Smooth muscle cell (in vitro differentiated cells): ENCODE data around the gene SLC22A23. TPM values are rescaled to one million over a fixed set of nuclear protein-coding genes. Genes with fewer than 3 reads are reported as not detected.
A peak's percentile ranks its signal among the peaks of the same experiment; 100 is the strongest.

Source experiments
- DNase-seq: peaks from one replicate; lab custom pipeline; 2025; ENCODE audit not compliant: unreplicated experiment; lab: John Stamatoyannopoulos, UW
- H2AFZ ChIP-seq: fragments of 200-600 bp; sonication (generic); 2 replicates; pipeline ENCODE4 v1.6.0; 2016; ENCODE audit warnings: antibody characterized with exemption, low read depth, mild to moderate bottlenecking
- H3F3A ChIP-seq: fragments of 200-600 bp; sonication (generic); 2 replicates; pipeline ENCODE4 v1.6.0; 2017; ENCODE audit warnings: antibody characterized with exemption, low read depth
- H3K27ac ChIP-seq: fragments of 200-600 bp; sonication (generic); 2 replicates; pipeline ENCODE4 v1.5.1; 2016; ENCODE audit warnings: low read depth, mild to moderate bottlenecking
- H3K27me3 ChIP-seq: fragments of 200-600 bp; sonication (generic); 2 replicates; pipeline ENCODE4 v1.6.1; 2016; ENCODE audit warnings: low read depth, mild to moderate bottlenecking
- H3K36me3 ChIP-seq: fragments of 200-600 bp; sonication (generic); 2 replicates; pipeline ENCODE4 v1.5.1; 2016; ENCODE audit warnings: low read depth
- H3K4me1 ChIP-seq: fragments of 200-600 bp; sonication (generic); 2 replicates; pipeline ENCODE4 v1.5.1; 2016; ENCODE audit warnings: low read depth
- H3K4me2 ChIP-seq: fragments of 200-600 bp; sonication (generic); 2 replicates; pipeline ENCODE4 v1.6.0; 2016; ENCODE audit warnings: mild to moderate bottlenecking
- H3K4me3 ChIP-seq: fragments of 200-600 bp; sonication (generic); 2 replicates; pipeline ENCODE4 v1.5.1; 2016; ENCODE audit warnings: mild to moderate bottlenecking
- H3K79me2 ChIP-seq: fragments of 200-600 bp; sonication (generic); 2 replicates; pipeline ENCODE4 v1.6.0; 2016; ENCODE audit warnings: low read depth, mild to moderate bottlenecking
- H3K9ac ChIP-seq: fragments of 200-600 bp; sonication (generic); 2 replicates; pipeline ENCODE4 v1.6.0; 2016; ENCODE audit warnings: low read depth
- H3K9me3 ChIP-seq: fragments of 200-600 bp; sonication (generic); replicated peaks from 2 replicates; pipeline ENCODE4 v1.5.1; 2016; ENCODE audit warnings: low read depth
- H4K20me1 ChIP-seq: fragments of 200-600 bp; sonication (generic); 2 replicates; pipeline ENCODE4 v1.6.0; 2016; ENCODE audit warnings: low read depth
- WGBS: methylation state at CpG from one replicate; pipeline ENCODE4 v1.1.7; 2016; ENCODE audit warnings: low lambda C conversion rate; 5-methylcytosine and 5-hydroxymethylcytosine counted together
- polyA plus RNA-seq: library from polyadenylated mRNA; unstranded; fragments of >200 nt; fragmentation: Nextera tagmentation; extraction: Ambion mirVana; gene quantifications from 2 replicates; pipeline ENCODE4 v1.2.1, GENCODE V29; 2016
- total RNA-seq: library from RNA; depleted of rRNA; stranded (reverse); fragments of >200 nt; gene quantifications from 2 replicates; pipeline ENCODE4 v1.2.3, GENCODE V29; 2014
- TF ChIP-seq, protein P1 (sequence below): fragments of 200-600 bp; sonication (generic); IDR thresholded peaks from 2 replicates; pipeline ENCODE4 v1.5.1; 2017; ENCODE audit warnings: borderline replicate concordance, mild to moderate bottlenecking, antibody characterized with exemption; ENCODE audit not compliant: insufficient read depth, poor library complexity, severe bottlenecking

SLC22A23 gene
- total and polyA plus RNA-seq, 2 experiments from 2014 or later: 1.6 to 3.8 TPM

- peak overlapping the region; percentile 84 for H3K4me2 ChIP-seq
Measured at GRCh38 chr6:3226042-3226441, 230.8 kb downstream of the SLC22A23 start.

GRCh38 chr6:3222506-3223038 is 234.3 kb downstream of the SLC22A23 start:
- no peak overlapping the region for H3K27ac ChIP-seq
- no peak for DNase-seq
- no peak overlapping the region for H3K4me2 ChIP-seq
- H3K79me2 ChIP-seq: no peaks in the 10 kb centered on the region
- 92% methylated on average over 4 of the region's 4 CpGs for WGBS
- H3K27me3 ChIP-seq: peaks cover 4% of the 10 kb centered on the region
- no peaks in the 10 kb centered on the region for H3F3A ChIP-seq
- H3K9me3 ChIP-seq: no peaks in the 10 kb centered on the region
- H3K36me3 ChIP-seq: no peaks in the 10 kb centered on the region
- peaks cover 5% of the 10 kb centered on the region for H4K20me1 ChIP-seq
- no peak overlapping the region for H2AFZ ChIP-seq
- no peak overlapping the region for H3K4me3 ChIP-seq
- H3K9ac ChIP-seq: no peak overlapping the region
- TF ChIP-seq, protein P1, sequence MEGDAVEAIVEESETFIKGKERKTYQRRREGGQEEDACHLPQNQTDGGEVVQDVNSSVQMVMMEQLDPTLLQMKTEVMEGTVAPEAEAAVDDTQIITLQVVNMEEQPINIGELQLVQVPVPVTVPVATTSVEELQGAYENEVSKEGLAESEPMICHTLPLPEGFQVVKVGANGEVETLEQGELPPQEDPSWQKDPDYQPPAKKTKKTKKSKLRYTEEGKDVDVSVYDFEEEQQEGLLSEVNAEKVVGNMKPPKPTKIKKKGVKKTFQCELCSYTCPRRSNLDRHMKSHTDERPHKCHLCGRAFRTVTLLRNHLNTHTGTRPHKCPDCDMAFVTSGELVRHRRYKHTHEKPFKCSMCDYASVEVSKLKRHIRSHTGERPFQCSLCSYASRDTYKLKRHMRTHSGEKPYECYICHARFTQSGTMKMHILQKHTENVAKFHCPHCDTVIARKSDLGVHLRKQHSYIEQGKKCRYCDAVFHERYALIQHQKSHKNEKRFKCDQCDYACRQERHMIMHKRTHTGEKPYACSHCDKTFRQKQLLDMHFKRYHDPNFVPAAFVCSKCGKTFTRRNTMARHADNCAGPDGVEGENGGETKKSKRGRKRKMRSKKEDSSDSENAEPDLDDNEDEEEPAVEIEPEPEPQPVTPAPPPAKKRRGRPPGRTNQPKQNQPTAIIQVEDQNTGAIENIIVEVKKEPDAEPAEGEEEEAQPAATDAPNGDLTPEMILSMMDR: no peak
- H3K4me1 ChIP-seq: peaks cover 6% of the 10 kb centered on the region

More at GRCh38 chr6:3226042-3226441, 230.8 kb downstream of the SLC22A23 start:
- TF ChIP-seq, protein P1: no peak
- H3K9ac ChIP-seq: no peak overlapping the region
- H4K20me1 ChIP-seq: peaks cover 5% of the 10 kb centered on the region
- peaks cover 29% of the 10 kb centered on the region for H3K4me1 ChIP-seq
- peaks cover 9% of the 10 kb centered on the region for H3F3A ChIP-seq
- WGBS: 68% methylated on average over 10 of the region's 10 CpGs
- peaks cover 37% of the 10 kb centered on the region for H3K27me3 ChIP-seq
- no peak for DNase-seq
- no peaks in the 10 kb centered on the region for H3K36me3 ChIP-seq
- H3K4me3 ChIP-seq: peak overlapping the region; percentile 57
- H2AFZ ChIP-seq: no peak overlapping the region
- no peak overlapping the region for H3K27ac ChIP-seq
- no peaks in the 10 kb centered on the region for H3K79me2 ChIP-seq
- H3K9me3 ChIP-seq: no peaks in the 10 kb centered on the region

DNA sequence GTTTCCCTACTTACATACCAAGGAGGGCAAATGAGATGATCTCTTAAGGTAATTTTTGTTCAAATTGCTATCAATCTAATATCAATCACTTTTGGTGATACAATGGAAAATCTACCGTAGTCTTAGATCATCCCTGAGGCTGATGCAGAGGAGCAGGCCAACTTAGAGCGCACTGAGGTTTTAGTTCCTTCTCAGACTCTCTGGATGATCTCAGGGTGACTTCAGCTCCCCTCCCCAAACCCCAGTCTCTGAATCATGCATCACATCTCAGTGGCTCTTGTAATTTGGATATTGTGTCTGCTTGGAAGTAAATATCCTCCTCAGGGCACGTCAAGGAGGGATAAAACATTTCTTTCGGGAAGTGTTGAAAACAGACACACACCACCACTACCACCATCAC is 235.3 kb downstream of the SLC22A23 start:
- no peaks in the 10 kb centered on the region for H3K36me3 ChIP-seq
- WGBS: 91% methylated on average over 4 of the region's 4 CpGs
- no peak overlapping the region for H3K4me3 ChIP-seq
- no peak overlapping the region for H3K4me2 ChIP-seq
- H3K79me2 ChIP-seq: no peaks in the 10 kb centered on the region
- no peak overlapping the region for H3K9ac ChIP-seq
- TF ChIP-seq, protein P1: no peak
- H3F3A ChIP-seq: no peaks in the 10 kb centered on the region
- H3K27ac ChIP-seq: no peak overlapping the region
- no peaks in the 10 kb centered on the region for H3K27me3 ChIP-seq
- no peak for DNase-seq
- no peaks in the 10 kb centered on the region for H3K9me3 ChIP-seq
- H3K4me1 ChIP-seq: peaks cover 6% of the 10 kb centered on the region
- H4K20me1 ChIP-seq: peaks cover 5% of the 10 kb centered on the region
- no peak overlapping the region for H2AFZ ChIP-seq

DNA sequence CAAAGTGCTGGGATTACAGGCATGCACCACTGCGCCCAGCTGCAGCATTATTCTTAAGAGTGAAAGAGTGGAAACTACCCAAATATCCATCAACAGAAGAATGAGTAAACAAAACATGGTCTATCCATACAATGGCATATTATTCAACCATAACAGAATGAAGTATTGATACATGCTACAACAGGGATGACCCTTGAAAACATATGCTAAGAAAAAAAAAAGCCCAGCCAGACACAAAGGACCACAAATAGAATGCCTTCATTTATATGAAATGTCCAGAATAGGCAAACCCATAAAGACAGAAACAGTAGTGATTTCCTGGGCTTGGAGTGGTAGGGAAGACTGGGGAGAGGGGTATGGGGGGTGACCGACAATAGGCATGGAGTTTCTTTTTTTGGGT is 236.5 kb downstream of the SLC22A23 start:
- H3K4me1 ChIP-seq: no peaks in the 10 kb centered on the region
- TF ChIP-seq, protein P1: no peak
- H3K27ac ChIP-seq: no peak overlapping the region
- 88% methylated on average over 2 of the region's 2 CpGs for WGBS
- H3K4me3 ChIP-seq: no peak overlapping the region
- H3K27me3 ChIP-seq: no peaks in the 10 kb centered on the region
- H3K36me3 ChIP-seq: no peaks in the 10 kb centered on the region
- H3F3A ChIP-seq: no peaks in the 10 kb centered on the region
- H4K20me1 ChIP-seq: no peaks in the 10 kb centered on the region
- H3K79me2 ChIP-seq: no peaks in the 10 kb centered on the region
- H3K9me3 ChIP-seq: no peaks in the 10 kb centered on the region
- no peak overlapping the region for H3K9ac ChIP-seq
- no peak for DNase-seq
- no peak overlapping the region for H3K4me2 ChIP-seq
- H2AFZ ChIP-seq: no peak overlapping the region
